SH-SY5Y (cell line): ENCODE data around the gene BBS9.

ENCODE experiments used
- GATA2 ChIP-seq: IDR thresholded peaks from 2 replicates; pipeline ENCODE4 v1.6.1; 2011; ENCODE audit warnings: mild to moderate bottlenecking, low read depth, low read length
- GATA3 ChIP-seq: IDR thresholded peaks from 2 replicates; pipeline ENCODE4 v1.6.1; 2011; ENCODE audit warnings: low read depth, mild to moderate bottlenecking, low read length, moderate library complexity

- TF ChIP-seq GATA3, result no peak
- no peak for TF ChIP-seq GATA2
These were observed 472.5 kb downstream of the BBS9 start for GRCh38 chr7:33601884-33602283.
